GM19455 (cell line): ENCODE measurements around the gene FGD5.

Experiments used
- ATAC-seq: cut with Tn5 transposase; IDR thresholded peaks from one replicate; pipeline ENCODE4 v1.9.1; 2021; ENCODE audit not compliant: unreplicated experiment

The FGD5 gene

GRCh38 chr3:14847613-14848541, 29.1 kb downstream of the FGD5 start:
- no peak for ATAC-seq

- ATAC-seq = no peak
These were observed 30.1 kb downstream of the FGD5 start for GRCh38 chr3:14848906-14849305.

- ATAC-seq = no peak
These were observed 31.0 kb downstream of the FGD5 start for GRCh38 chr3:14849638-14850230.

GRCh38 chr3:14852058-14852594, 33.4 kb downstream of the FGD5 start:
- ATAC-seq = no peak

- no peak for ATAC-seq
These were observed 34.0 kb downstream of the FGD5 start for GRCh38 chr3:14852717-14853116.

- no peak for ATAC-seq
These were observed 34.6 kb downstream of the FGD5 start for GRCh38 chr3:14853271-14853951.

- ATAC-seq = no peak
These were observed 38.7 kb downstream of the FGD5 start for GRCh38 chr3:14857506-14857905.

- no peak for ATAC-seq
These were observed 39.3 kb downstream of the FGD5 start for GRCh38 chr3:14858105-14858504.

GRCh38 chr3:14859880-14860279, 41.1 kb downstream of the FGD5 start:
- no peak for ATAC-seq

GRCh38 chr3:14861031-14861430, 42.3 kb downstream of the FGD5 start:
- no peak for ATAC-seq

GRCh38 chr3:14861446-14862302, 42.9 kb downstream of the FGD5 start:
- ATAC-seq = no peak

GRCh38 chr3:14862303-14862660, 43.5 kb downstream of the FGD5 start:
- ATAC-seq = no peak

- no peak for ATAC-seq
These were observed 44.0 kb downstream of the FGD5 start for GRCh38 chr3:14862661-14863230.

GRCh38 chr3:14863333-14864100, 44.8 kb downstream of the FGD5 start:
- no peak for ATAC-seq

- no peak for ATAC-seq
These were observed 45.4 kb downstream of the FGD5 start for GRCh38 chr3:14864131-14864530.

- ATAC-seq = no peak
These were observed 47.9 kb downstream of the FGD5 start for GRCh38 chr3:14866627-14867026.

GRCh38 chr3:14867936-14868570, 49.3 kb downstream of the FGD5 start:
- no peak for ATAC-seq

GRCh38 chr3:14869917-14870782, 51.4 kb downstream of the FGD5 start:
- ATAC-seq = no peak
